Dendritic cell treated with granulocyte-macrophage colony-stimulating factor and Interleukin-4, amounts not matched to agents 40 ng/mL and 50 ng/mL, for 4 days (primary cell): ENCODE results near the gene PRKCA.

ENCODE experiments used
- H3K27ac Mint-ChIP-seq: one replicate; pipeline ENCODE4 v1.8.0; 2022; ENCODE audit warnings: mild to moderate bottlenecking, mixed read lengths
- H3K27me3 Mint-ChIP-seq: one replicate; pipeline ENCODE4 v1.8.0; 2022; ENCODE audit warnings: mild to moderate bottlenecking, mixed read lengths
- H3K36me3 Mint-ChIP-seq: one replicate; pipeline ENCODE4 v1.8.0; 2022; ENCODE audit warnings: low read depth, mixed read lengths
- H3K4me1 Mint-ChIP-seq: one replicate; pipeline ENCODE4 v1.8.0; 2022; ENCODE audit warnings: low read depth, mixed read lengths
- H3K4me3 Mint-ChIP-seq: one replicate; pipeline ENCODE4 v1.8.0; 2022; ENCODE audit warnings: mild to moderate bottlenecking, moderate library complexity, mixed read lengths
- H3K9me3 Mint-ChIP-seq: one replicate; pipeline ENCODE4 v1.8.0; 2022; ENCODE audit warnings: mixed read lengths
- intact Hi-C: fragments of 100-400 bp; cut with micrococcal nuclease; formaldehyde crosslinking; loops from one replicate; pipeline ENCODE4 v1.15.0; 2022

PRKCA gene

GRCh38 chr17:66787914-66788313 lies 485.5 kb downstream of the PRKCA start:
- Mint-ChIP-seq H3K27ac (no peak overlapping the region), H3K9me3 (no peaks in the 10 kb centered on the region), H3K36me3 (peaks cover 45% of the 10 kb centered on the region), H3K4me1 (peaks cover 16% of the 10 kb centered on the region), H3K27me3 (peaks cover 4% of the 10 kb centered on the region), H3K4me3 (no peak overlapping the region)
- intact Hi-C loops = no loop called here

DNA sequence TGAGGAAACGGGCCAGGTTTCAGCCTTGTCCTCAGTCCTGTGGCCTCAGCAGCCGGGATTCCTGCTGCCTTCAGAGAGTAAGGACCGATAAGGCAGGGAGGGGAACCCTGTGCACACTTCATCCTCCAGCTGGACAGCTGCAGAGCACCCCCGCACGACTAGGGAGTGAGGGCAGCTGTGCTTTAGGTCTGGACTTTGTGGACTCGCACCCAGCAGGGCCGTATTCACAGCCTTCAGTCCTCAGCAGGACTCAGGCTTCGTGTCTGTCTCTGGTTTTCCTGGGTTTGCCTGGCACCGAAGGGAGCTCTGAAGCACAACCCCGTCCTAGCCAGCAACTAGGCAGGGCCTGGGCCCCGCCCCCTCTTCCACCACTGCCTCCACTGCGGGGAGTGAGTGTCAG lies 486.7 kb downstream of the PRKCA start:
- Mint-ChIP-seq H3K4me3 (no peak overlapping the region), H3K9me3 (no peaks in the 10 kb centered on the region), H3K27me3 (peaks cover 4% of the 10 kb centered on the region), H3K27ac (no peak overlapping the region), H3K4me1 (peaks cover 16% of the 10 kb centered on the region), H3K36me3 (peaks cover 57% of the 10 kb centered on the region)
- intact Hi-C loops = no loop called here

DNA sequence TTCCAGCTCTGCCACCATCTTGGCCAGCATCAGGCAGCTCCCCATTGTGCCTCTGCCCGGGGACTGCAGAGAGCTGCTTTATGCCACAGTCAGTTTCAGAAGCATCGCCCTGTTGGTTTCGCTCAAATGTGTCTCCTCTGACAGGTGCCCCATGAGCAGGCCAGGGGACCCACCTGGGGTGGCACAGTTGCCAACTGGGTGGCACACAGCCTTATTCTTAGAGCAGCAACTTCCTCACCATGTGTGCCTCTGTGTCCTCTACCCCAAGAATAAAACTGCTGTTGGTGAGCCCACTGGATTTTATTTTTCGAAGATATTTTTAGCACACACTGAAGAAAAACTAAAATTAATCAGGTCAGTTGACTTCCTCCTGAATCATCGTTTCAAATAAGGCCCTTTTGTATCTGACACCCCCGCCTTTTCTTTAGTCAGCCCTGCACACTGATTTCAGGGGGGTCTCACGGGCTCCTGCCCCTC lies 487.6 kb downstream of the PRKCA start:
- Mint-ChIP-seq H3K4me3 (no peak overlapping the region), H3K36me3 (peaks cover 63% of the 10 kb centered on the region), H3K4me1 (peaks cover 16% of the 10 kb centered on the region), H3K9me3 (no peaks in the 10 kb centered on the region), H3K27ac (no peak overlapping the region), H3K27me3 (peaks cover 4% of the 10 kb centered on the region)
- intact Hi-C loops = no loop called here

DNA sequence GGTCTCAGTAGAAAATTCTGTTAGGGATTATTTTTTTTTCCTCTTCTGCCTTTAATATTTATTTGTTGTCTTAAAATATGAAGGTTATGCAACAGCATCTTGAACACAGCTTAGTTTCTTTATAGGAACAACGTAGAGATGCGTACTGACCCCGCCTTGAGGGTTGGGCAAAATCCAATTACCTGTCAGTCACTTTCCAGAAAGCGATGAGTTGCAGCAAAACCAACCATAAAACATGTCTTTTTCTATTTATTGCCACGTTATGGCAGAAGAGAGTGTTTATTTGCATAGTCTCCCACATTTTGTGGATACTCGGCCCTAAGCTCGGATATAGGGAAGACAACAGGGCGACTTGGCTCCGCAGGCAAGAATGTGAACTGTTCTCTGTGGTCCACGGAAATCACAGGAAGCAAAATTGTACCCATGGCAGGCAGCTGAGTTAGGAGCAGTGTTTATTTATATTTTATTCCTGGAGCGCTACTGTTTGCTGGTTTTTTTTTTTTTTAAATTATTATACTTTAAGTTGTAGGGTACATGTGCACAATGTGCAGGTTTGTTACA lies 488.2 kb downstream of the PRKCA start:
- H3K4me3 Mint-ChIP-seq = no peak overlapping the region
- H3K4me1 Mint-ChIP-seq = peaks cover 16% of the 10 kb centered on the region
- H3K27ac Mint-ChIP-seq = peak overlapping the region; percentile 68
- intact Hi-C loops = no loop called here
- peaks cover 4% of the 10 kb centered on the region for H3K27me3 Mint-ChIP-seq
- H3K36me3 Mint-ChIP-seq = peaks cover 65% of the 10 kb centered on the region
- no peaks in the 10 kb centered on the region for H3K9me3 Mint-ChIP-seq

DNA sequence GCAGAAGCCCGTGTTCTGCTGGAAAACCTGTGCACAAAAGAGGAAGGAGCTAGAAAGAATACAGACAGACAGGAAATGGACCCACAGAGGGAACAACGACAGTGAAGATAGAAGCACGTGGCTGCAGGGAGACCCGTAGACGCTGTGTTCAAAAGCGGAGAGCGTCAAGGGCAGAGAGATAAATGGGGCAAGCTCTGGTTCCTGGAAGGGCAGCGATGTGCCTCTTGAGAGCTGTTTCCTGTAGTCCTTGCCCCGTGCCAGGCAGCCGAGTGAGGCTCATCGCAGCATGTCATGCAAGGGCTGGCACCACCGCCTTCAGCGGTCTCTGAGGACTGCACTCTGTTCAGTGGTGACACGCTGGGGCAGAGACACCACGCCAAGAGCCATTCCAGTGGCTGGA lies 488.9 kb downstream of the PRKCA start:
- H3K27ac Mint-ChIP-seq = peak overlapping the region; percentile 68
- no peaks in the 10 kb centered on the region for H3K9me3 Mint-ChIP-seq
- H3K36me3 Mint-ChIP-seq = peaks cover 69% of the 10 kb centered on the region
- peak overlapping the region; percentile 30 for H3K4me3 Mint-ChIP-seq
- intact Hi-C loops = no loop called here
- H3K27me3 Mint-ChIP-seq = peaks cover 4% of the 10 kb centered on the region
- H3K4me1 Mint-ChIP-seq = peaks cover 16% of the 10 kb centered on the region

DNA sequence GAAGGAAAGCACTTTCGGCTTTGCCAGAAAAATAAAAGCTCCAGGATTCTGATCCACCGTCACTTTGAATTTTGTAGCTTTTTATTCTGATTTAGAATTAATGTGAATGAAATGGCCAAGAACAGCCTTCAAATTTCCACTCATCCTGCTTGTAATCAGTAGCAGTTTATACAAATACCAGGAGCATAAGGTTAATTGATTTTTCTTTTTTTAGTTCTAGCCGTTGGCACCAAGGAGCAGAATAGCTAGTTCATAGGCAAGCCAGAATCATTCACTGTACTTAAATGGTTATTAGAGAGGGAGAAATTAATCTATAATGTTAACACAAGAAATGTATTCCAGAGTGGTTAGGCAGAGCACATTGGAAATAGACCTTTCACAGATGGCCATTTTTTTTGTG lies 491.4 kb downstream of the PRKCA start:
- no peak overlapping the region for H3K27ac Mint-ChIP-seq
- H3K4me1 Mint-ChIP-seq = peaks cover 16% of the 10 kb centered on the region
- peaks cover 8% of the 10 kb centered on the region for H3K9me3 Mint-ChIP-seq
- intact Hi-C loops = no loop called here
- peaks cover 4% of the 10 kb centered on the region for H3K27me3 Mint-ChIP-seq
- H3K36me3 Mint-ChIP-seq = peaks cover 66% of the 10 kb centered on the region
- no peak overlapping the region for H3K4me3 Mint-ChIP-seq

DNA sequence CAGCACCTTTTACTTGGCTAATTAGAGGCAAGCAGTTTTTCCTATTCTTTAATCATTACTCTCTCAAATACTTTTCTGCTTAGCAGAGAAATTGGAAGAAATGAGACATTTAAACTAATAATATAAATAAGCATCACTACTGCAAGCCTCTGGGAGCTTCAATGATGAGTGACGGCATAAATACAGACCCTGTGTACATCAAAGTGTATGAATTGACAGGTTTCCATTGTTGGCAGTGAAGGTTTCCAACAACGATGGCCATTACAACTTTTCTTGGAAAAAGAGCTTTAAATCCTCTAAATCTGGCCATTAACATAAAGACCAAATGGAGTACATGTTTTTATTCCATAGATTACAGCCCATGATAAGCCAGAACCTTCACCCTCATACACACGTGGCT lies 493.1 kb downstream of the PRKCA start:
- Mint-ChIP-seq H3K36me3 (peaks cover 52% of the 10 kb centered on the region), H3K27ac (no peak overlapping the region), H3K27me3 (peaks cover 5% of the 10 kb centered on the region), H3K9me3 (peaks cover 8% of the 10 kb centered on the region), H3K4me3 (no peak overlapping the region), H3K4me1 (peaks cover 19% of the 10 kb centered on the region)
- intact Hi-C loops = no loop called here

GRCh38 chr17:66799849-66800537 lies 497.6 kb downstream of the PRKCA start:
- intact Hi-C loops = no loop called here
- H3K36me3 Mint-ChIP-seq = peaks cover 32% of the 10 kb centered on the region

DNA sequence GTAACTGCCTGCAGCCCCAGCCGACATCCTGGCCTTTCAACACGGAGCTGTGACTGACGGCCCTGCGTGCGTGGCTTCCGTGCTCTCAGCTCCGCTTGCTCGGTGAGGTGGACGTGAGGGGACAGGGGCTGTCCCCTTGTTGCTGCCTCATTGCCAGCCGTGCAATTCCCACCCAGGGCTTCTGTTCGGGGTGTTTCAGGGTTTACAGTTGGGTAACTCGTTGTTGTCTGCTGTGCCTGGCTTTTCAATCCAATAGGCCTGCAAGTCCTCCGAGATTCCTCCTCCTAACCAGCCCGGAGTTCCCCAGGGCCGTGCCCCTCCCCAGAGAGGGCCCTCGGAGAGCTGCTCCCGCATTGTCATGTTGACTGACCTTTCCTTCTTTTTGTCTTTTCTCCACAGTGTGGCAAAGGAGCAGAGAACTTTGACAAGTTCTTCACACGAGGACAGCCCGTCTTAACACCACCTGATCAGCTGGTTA lies 501.1 kb downstream of the PRKCA start:
- Mint-ChIP-seq H3K4me3 (no peak overlapping the region), H3K9me3 (no peaks in the 10 kb centered on the region), H3K27ac (no peak overlapping the region), H3K27me3 (peaks cover 7% of the 10 kb centered on the region), H3K4me1 (peaks cover 16% of the 10 kb centered on the region), H3K36me3 (peaks cover 17% of the 10 kb centered on the region)
- intact Hi-C loops = no loop called here

More at GRCh38 chr17:66799849-66800537, 497.6 kb downstream of the PRKCA start:
- peak overlapping the region; percentile 84 for H3K27ac Mint-ChIP-seq
- peaks cover 1% of the 10 kb centered on the region for H3K27me3 Mint-ChIP-seq
- no peak overlapping the region for H3K4me3 Mint-ChIP-seq
- peaks cover 16% of the 10 kb centered on the region for H3K4me1 Mint-ChIP-seq
- peaks cover 8% of the 10 kb centered on the region for H3K9me3 Mint-ChIP-seq

DNA sequence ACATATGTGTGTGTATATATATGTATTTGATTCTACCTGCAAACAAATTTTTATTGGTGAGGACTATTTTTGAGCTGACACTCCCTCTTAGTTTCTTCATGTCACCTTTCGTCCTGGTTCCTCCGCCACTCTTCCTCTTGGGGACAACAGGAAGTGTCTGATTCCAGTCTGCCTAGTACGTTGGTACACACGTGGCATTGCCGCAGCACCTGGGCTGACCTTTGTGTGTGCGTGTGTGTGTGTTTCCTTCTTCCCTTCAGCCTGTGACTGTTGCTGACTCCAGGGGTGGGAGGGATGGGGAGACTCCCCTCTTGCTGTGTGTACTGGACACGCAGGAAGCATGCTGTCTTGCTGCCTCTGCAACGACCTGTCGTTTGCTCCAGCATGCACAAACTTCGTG lies 503.2 kb downstream of the PRKCA start:
- H3K27me3 Mint-ChIP-seq = peaks cover 6% of the 10 kb centered on the region
- intact Hi-C loops = no loop called here
- H3K4me3 Mint-ChIP-seq = no peak overlapping the region
- H3K9me3 Mint-ChIP-seq = no peaks in the 10 kb centered on the region
- no peak overlapping the region for H3K27ac Mint-ChIP-seq
- H3K4me1 Mint-ChIP-seq = peaks cover 7% of the 10 kb centered on the region
- peaks cover 17% of the 10 kb centered on the region for H3K36me3 Mint-ChIP-seq

DNA sequence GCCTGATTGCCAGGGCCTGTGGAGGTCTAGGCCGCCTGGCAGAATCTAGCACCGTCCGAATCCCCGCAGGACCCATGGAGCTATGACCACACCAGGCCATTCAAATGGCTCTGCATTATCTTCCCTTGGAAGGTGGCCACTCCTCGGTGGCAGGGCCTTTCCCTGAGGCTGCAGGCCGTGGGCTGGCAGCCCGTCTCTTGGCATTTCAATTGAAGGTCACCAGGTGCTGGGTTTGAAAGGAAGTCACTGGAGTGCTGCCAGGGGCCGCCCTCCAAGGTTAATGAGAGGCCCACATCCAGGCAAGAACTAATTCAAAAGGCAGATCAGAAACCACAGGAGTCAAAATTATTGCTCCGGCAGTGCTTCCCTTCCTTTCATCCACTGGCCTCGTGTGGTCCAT lies 504.8 kb downstream of the PRKCA start:
- Mint-ChIP-seq H3K27ac (no peak overlapping the region), H3K36me3 (peaks cover 17% of the 10 kb centered on the region)

GRCh38 chr17:66809408-66809807 lies 507.0 kb downstream of the PRKCA start:
- Mint-ChIP-seq H3K4me3 (no peak overlapping the region), H3K27me3 (peaks cover 8% of the 10 kb centered on the region)

More for the DNA sequence above, 504.8 kb downstream of the PRKCA start:
- no peak overlapping the region for H3K4me3 Mint-ChIP-seq
- intact Hi-C loops = no loop called here
- H3K4me1 Mint-ChIP-seq = no peaks in the 10 kb centered on the region
- peaks cover 6% of the 10 kb centered on the region for H3K27me3 Mint-ChIP-seq
- no peaks in the 10 kb centered on the region for H3K9me3 Mint-ChIP-seq

DNA sequence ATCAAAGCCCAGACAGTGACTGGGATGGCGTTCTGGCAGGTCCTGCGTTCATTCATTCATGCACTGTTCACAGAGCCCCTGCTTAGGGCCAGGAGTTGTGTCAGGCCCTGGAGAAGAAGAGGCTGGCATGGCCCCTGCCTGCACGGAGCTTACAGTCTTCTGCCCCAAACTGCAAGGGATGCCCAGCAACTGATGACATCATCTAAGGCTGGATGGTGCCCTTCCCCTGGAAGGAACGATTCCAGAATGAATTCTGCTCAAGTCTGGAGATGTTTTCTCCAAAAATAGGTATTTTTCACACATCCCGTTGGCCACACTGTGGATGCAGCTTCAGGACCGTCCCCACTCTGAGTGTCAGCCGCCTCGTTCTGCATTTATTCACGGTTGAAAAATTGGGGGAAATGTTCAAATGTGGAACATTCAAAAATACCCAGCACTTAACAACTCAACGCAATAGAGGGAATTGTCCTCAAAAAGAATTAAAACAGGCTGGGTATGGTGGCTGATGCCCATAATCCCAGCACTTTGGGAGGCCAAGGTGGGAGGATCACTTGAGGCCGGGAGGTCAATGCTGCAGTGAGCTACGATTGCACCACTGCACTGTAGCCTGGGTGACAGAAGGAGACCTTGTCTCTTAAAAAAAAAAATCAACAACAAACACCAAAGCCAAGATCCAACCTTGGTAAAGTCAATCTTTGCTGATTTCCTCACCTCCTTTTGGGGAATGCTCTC lies 508.7 kb downstream of the PRKCA start:
- intact Hi-C loops = no loop called here
- H3K27me3 Mint-ChIP-seq = peaks cover 8% of the 10 kb centered on the region
- H3K27ac Mint-ChIP-seq = no peak overlapping the region
- no peak overlapping the region for H3K4me3 Mint-ChIP-seq
- H3K9me3 Mint-ChIP-seq = no peaks in the 10 kb centered on the region
- no peaks in the 10 kb centered on the region for H3K4me1 Mint-ChIP-seq
- peaks cover 4% of the 10 kb centered on the region for H3K36me3 Mint-ChIP-seq

More at GRCh38 chr17:66809408-66809807, 507.0 kb downstream of the PRKCA start:
- no peaks in the 10 kb centered on the region for H3K9me3 Mint-ChIP-seq
- H3K36me3 Mint-ChIP-seq = peaks cover 8% of the 10 kb centered on the region
- intact Hi-C loops = no loop called here
- no peak overlapping the region for H3K27ac Mint-ChIP-seq
- H3K4me1 Mint-ChIP-seq = no peaks in the 10 kb centered on the region

- H3K27ac Mint-ChIP-seq = no peak overlapping the region
- intact Hi-C loops = no loop called here
- no peaks in the 10 kb centered on the region for H3K9me3 Mint-ChIP-seq
- H3K36me3 Mint-ChIP-seq = no peaks in the 10 kb centered on the region
- H3K4me3 Mint-ChIP-seq = no peak overlapping the region
- H3K27me3 Mint-ChIP-seq = peaks cover 8% of the 10 kb centered on the region
- H3K4me1 Mint-ChIP-seq = no peaks in the 10 kb centered on the region
Observed at GRCh38 chr17:66811683-66812054, 509.3 kb downstream of the PRKCA start.
